Erythroblast (primary cell): Measurements from ENCODE around the gene ZP1.

ENCODE experiments used
- GATA1 ChIP-seq: IDR thresholded peaks from 2 replicates; pipeline ENCODE4 v1.6.1; 2011; ENCODE audit warnings: low read depth, mild to moderate bottlenecking, control low read depth, low read length, moderate library complexity
- POLR2A ChIP-seq: IDR thresholded peaks from 2 replicates; pipeline ENCODE4 v1.6.1; 2011; ENCODE audit warnings: mild to moderate bottlenecking, low read length

DNA sequence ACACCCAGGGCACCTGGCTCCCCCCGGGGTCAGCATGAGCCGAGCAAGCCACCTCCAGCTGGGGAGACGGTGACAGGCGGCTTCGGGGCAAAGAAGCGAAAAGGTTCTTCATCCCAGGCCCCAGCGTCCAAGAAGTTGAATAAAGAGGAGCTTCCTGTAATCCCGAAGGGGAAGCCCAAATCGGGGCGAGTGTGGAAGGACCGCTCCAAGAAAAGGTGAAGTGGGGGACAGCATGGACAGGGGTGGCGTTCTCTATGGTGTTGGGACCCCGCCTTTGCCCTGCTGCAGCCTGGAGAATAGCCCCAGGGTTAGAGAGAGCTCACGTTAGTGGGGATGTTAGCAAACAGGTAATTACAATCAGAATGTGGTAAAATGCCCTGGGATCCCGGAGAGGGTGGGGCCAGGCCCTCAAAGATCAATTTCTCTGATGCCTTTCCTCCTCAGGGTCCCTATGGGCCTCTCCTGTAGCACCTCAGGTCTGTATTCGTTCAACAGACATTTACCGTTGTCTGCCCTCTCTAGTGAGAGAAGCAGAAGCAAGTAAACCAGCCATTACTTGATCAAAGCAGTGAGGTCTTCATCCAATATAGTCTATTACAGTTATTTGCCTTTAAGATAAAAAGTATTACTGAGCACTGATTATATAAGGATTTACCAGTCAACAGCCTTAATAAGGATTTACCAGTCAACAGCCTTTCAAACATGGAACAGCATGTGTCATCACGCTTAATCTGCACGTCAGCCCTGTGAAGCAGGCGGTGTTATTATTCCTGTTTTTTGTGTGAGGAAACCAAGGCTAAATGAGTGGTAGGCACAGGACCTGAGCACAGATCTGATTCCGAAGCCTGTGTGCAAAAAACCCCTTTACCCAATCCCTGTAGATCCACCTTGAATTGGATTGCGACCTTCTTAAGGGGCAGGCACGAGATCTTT lies 24.4 kb upstream of the ZP1 start:
- no peak for TF ChIP-seq POLR2A
- no peak for TF ChIP-seq GATA1
